ENCODE results near the gene DYRK4.

The DYRK4 gene

DNA sequence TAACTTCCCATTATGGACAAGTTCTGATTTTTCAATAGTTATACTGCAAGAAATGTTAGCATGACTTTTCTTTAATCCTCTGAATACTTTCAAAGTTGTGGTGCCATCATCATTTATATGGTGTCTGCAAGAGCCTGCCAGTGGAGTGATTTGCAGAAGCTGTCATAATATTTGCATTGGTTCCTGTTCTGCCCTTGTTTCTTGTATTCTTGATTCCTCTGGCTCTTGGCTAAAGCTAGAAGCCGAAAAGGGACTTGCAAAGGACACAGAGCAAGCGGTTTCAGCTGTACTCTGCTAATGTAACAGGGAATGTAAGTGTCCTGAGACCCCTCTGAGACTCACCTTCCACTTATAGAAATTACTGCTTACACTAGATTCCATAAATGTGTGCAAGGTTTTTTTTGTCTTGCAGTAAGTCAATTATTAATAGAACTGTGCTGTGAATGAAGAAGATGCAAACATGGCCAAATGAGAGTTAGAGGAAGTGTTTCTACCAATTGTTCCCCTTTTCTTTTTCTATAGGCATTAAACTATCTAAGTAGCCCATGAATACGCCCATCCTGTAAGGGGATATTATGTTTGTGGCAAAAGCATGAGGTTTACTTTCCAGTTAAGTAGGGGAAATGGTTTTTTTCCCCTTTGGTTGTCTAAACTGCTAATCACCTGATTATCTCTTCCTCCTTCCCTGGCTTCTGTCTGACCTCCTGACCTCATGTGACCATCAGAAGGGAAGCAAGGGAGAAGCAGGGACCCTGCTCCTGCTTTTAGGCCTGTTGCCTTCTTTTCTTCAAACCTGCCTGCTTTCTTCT lies 5.3 kb downstream of the DYRK4 start:
- no peak overlapping the region for H3K4me3 ChIP-seq (ENCODE audit: low read length)
- H3K4me1 ChIP-seq (ENCODE audit: control insufficient read depth, insufficient read depth, low read length), result peaks cover 2% of the 10 kb centered on the region

DNA sequence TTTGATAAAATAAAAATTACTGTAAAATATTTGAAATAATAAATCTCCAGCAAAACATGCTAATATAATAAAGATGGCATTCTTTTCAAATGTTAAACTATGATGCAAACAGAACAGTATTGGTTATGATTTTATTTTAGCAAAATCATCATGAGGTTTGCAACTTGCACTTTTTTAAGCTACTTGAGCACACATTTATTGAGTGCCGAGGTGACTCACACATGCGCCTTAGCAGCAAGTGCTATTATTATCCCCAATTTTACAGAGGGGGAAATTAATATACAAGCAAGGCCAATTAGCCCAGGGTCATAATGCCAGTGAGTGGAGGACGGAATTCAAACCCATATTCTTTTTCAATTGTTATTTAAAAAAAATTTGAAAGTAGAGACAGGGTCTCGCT lies 7.3 kb downstream of the DYRK4 start:
- H3K9me3 ChIP-seq (replicated peaks; ENCODE audit: low read length), result no peaks in the 10 kb centered on the region
- no peak overlapping the region for H3K4me3 ChIP-seq (ENCODE audit: low read length)
- no peak overlapping the region for H3K9ac ChIP-seq (ENCODE audit: low read depth, low read length)
- H3K4me1 ChIP-seq (ENCODE audit: control insufficient read depth, insufficient read depth, low read length), result no peaks in the 10 kb centered on the region
- no peaks in the 10 kb centered on the region for H3K27me3 ChIP-seq (ENCODE audit: control insufficient read depth, insufficient read depth, low read length)
- H3K4me2 ChIP-seq (ENCODE audit: low read length), result no peak overlapping the region
- no peaks in the 10 kb centered on the region for H3K36me3 ChIP-seq (ENCODE audit: insufficient read depth, low read length)

More for the DNA sequence above, 5.3 kb downstream of the DYRK4 start:
- H3K9me3 ChIP-seq (replicated peaks; ENCODE audit: low read length), result no peaks in the 10 kb centered on the region
- H3K4me2 ChIP-seq (ENCODE audit: low read length), result no peak overlapping the region
- H3K27me3 ChIP-seq (ENCODE audit: control insufficient read depth, insufficient read depth, low read length), result no peaks in the 10 kb centered on the region
- H3K36me3 ChIP-seq (ENCODE audit: insufficient read depth, low read length), result no peaks in the 10 kb centered on the region
- no peak overlapping the region for H3K9ac ChIP-seq (ENCODE audit: low read depth, low read length)

DNA sequence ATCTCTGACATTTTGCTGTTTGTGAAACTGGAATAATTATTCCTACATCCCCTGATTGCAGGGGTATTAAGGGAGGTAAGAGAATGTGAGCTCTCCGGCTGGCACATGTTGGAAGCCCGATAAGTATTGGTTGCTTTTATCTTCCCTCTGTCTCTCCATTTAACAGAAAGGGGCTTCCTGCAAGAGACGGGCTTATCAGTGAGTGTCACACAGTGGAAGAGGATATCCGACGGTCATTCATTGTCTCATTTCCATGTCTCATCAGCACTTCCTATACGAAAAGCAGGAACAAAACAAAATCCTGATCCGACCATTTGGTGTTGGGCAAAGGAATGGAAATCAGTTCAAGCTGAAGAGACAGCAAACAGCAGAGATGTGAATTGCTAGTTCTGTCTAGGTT lies 10.7 kb downstream of the DYRK4 start:
- no peak overlapping the region for H3K9ac ChIP-seq (ENCODE audit: low read depth, low read length)
- H3K36me3 ChIP-seq (ENCODE audit: insufficient read depth, low read length), result no peaks in the 10 kb centered on the region
- no peak overlapping the region for H3K4me2 ChIP-seq (ENCODE audit: low read length)
- H3K4me3 ChIP-seq (ENCODE audit: low read length), result no peak overlapping the region
- H3K4me1 ChIP-seq (ENCODE audit: control insufficient read depth, insufficient read depth, low read length), result no peaks in the 10 kb centered on the region
- H3K27me3 ChIP-seq (ENCODE audit: control insufficient read depth, insufficient read depth, low read length), result no peaks in the 10 kb centered on the region
- H3K9me3 ChIP-seq (replicated peaks; ENCODE audit: low read length), result no peaks in the 10 kb centered on the region

DNA sequence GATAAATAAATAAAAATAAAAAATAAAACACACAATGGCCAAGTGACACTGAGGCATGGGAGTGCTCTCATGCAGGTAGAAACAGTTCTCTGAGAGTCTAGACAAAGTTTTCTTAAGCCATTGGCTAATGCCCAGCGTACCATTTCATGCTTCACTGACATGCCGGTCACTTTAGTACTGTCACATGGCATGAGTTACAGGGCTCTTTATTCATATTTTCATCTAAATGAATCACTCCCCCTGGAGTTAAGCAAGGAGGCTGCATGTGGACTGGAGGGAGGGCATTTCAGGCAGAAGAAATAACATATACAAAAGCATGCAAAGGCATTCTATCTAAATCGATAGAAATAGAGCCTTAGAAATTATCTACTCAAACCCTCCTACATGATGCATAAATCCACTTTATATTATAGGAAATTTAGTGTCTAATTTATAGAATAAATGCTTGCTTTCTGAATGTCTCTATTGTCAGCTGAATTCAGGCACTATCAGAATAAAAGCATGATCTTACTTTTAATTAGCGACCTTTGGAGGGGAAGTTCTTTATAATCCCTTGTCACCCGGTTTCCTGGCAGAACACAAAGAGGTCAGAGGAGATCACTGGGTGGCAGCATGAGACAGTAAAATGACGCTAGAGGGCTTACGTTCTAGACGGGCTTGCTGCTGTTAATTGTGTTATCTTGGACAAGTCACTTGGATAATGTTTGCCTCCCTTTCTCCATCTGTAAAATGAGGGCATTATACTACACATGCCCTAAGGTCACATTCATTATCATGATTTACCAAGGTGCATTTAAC lies 17.5 kb downstream of the DYRK4 start:
- no peak overlapping the region for H3K9ac ChIP-seq (ENCODE audit: low read depth, low read length)
- peaks cover 9% of the 10 kb centered on the region for H3K27me3 ChIP-seq (ENCODE audit: control insufficient read depth, insufficient read depth, low read length)
- no peak overlapping the region for H3K4me3 ChIP-seq (ENCODE audit: low read length)
- H3K9me3 ChIP-seq (replicated peaks; ENCODE audit: low read length), result no peaks in the 10 kb centered on the region
- H3K36me3 ChIP-seq (ENCODE audit: insufficient read depth, low read length), result no peaks in the 10 kb centered on the region
- no peak overlapping the region for H3K4me2 ChIP-seq (ENCODE audit: low read length)
- no peaks in the 10 kb centered on the region for H3K4me1 ChIP-seq (ENCODE audit: control insufficient read depth, insufficient read depth, low read length)

DNA sequence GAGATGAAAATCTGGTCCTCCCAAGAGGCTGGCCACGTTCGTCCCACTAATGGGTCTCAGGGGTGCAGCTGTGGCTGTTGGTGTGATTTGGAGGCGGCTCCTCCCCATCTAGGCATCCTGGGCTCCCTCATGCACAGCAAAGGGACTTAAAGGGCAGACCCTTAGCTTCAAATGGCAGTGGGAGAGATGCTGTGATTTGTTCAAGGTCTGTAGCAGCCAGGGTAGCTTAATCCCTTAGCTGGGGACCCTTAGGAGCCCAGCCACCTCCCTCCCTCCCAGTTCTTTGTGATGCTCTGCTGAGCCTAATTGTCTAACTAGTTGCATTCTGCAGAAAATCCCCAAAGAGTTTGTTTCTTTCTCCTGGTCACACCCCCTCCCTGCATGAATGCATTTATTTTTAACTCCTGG lies 18.3 kb downstream of the DYRK4 start:
- Histone ChIP-seq H3K27me3 (ENCODE audit: control insufficient read depth, insufficient read depth, low read length) (peaks cover 9% of the 10 kb centered on the region), H3K4me3 (ENCODE audit: low read length) (no peak overlapping the region), H3K9ac (ENCODE audit: low read depth, low read length) (no peak overlapping the region), H3K9me3 (replicated peaks; ENCODE audit: low read length) (no peaks in the 10 kb centered on the region), H3K36me3 (ENCODE audit: insufficient read depth, low read length) (no peaks in the 10 kb centered on the region), H3K4me1 (ENCODE audit: control insufficient read depth, insufficient read depth, low read length) (no peaks in the 10 kb centered on the region), H3K4me2 (ENCODE audit: low read length) (no peak overlapping the region)

DNA sequence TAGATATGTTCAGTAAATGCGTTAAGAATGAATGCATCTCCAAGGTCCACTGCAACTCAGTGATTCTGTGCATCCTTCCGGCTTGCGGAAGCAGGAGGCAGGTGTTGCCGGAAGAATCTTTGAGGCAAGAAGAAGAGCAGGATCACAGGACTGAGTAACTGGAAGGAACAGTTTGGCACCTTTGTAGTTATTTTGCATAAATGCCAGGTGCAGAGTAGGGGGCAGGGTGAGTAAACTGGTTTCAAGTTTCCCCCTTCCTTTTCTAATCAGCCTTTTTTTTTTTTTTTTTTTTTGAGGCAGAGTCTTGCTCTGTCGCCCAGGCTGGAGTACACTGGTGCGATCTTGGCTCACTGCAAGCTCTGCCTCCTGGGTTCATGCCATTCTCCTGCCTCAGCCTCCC lies 22.3 kb downstream of the DYRK4 start:
- no peaks in the 10 kb centered on the region for H3K36me3 ChIP-seq (ENCODE audit: insufficient read depth, low read length)
- H3K9me3 ChIP-seq (replicated peaks; ENCODE audit: low read length), result no peaks in the 10 kb centered on the region
- no peak overlapping the region for H3K9ac ChIP-seq (ENCODE audit: low read depth, low read length)
- H3K4me2 ChIP-seq (ENCODE audit: low read length), result no peak overlapping the region
- H3K27me3 ChIP-seq (ENCODE audit: control insufficient read depth, insufficient read depth, low read length), result peaks cover 19% of the 10 kb centered on the region
- H3K4me1 ChIP-seq (ENCODE audit: control insufficient read depth, insufficient read depth, low read length), result no peaks in the 10 kb centered on the region
- no peak overlapping the region for H3K4me3 ChIP-seq (ENCODE audit: low read length)

DNA sequence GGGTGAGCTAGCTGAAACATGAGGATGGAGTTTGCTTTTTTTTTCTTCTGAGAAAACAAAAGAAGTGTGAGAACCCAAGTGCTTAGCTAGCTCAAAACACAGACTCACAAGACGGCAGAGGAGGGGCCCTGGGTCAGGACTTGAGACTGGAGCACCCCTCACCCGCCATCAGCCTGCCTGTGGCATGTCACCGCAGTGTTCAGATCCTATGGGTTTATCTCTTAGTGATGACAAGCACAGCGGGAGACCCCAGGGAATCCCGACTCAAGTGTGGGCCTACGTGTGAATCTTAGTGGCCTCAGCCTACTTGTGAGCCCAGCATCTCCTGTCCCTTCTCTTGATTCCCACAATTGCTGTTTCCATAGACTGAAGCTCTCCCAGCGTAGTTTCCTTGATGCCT lies 22.9 kb downstream of the DYRK4 start:
- no peaks in the 10 kb centered on the region for H3K36me3 ChIP-seq (ENCODE audit: insufficient read depth, low read length)
- H3K9me3 ChIP-seq (replicated peaks; ENCODE audit: low read length), result no peaks in the 10 kb centered on the region
- H3K4me3 ChIP-seq (ENCODE audit: low read length), result no peak overlapping the region
- H3K27me3 ChIP-seq (ENCODE audit: control insufficient read depth, insufficient read depth, low read length), result peaks cover 19% of the 10 kb centered on the region
- H3K4me2 ChIP-seq (ENCODE audit: low read length), result no peak overlapping the region
- H3K4me1 ChIP-seq (ENCODE audit: control insufficient read depth, insufficient read depth, low read length), result no peaks in the 10 kb centered on the region
- no peak overlapping the region for H3K9ac ChIP-seq (ENCODE audit: low read depth, low read length)

DNA sequence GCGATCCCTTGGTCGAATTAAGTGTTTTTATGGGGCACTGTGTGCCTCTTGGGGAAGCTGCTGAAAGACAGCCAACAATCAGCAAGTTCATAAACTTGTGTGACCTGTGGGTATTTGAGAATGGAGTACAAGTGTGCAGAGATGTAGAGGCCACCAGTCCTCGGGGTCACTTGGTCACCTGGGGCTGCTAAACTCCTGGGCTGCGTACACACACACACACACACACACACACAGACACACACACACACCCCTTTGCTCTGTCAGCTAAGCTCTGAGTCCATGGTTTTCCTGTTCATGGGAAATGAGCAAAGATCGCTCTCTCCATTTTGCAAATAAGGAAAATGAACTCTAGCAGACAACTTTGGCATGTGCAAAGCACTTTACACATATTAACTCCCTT lies 24.5 kb downstream of the DYRK4 start:
- Histone ChIP-seq H3K4me2 (ENCODE audit: low read length) (no peak overlapping the region), H3K27me3 (ENCODE audit: control insufficient read depth, insufficient read depth, low read length) (peaks cover 24% of the 10 kb centered on the region), H3K36me3 (ENCODE audit: insufficient read depth, low read length) (no peaks in the 10 kb centered on the region), H3K4me1 (ENCODE audit: control insufficient read depth, insufficient read depth, low read length) (no peaks in the 10 kb centered on the region), H3K4me3 (ENCODE audit: low read length) (no peak overlapping the region), H3K9ac (ENCODE audit: low read depth, low read length) (no peak overlapping the region), H3K9me3 (replicated peaks; ENCODE audit: low read length) (no peaks in the 10 kb centered on the region)

DNA sequence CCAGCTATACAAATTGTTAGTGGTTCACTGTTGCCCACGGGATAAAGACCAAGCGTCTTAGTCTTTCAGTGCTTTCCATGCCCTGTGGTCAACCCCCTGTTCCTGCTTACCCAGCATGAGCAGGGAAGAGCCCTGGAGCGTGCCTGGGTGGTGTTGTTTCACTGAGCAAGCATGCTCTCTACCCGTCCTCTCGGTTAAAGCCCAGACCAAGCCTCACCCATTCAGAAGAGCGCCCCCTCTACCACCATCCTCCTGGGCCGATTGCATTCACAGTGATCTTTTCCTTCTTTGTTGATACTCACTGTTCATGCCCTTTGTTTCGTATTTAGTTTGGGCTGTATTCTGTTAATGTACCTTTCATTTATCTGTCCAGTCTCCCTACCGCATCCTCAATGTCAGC lies 25.1 kb downstream of the DYRK4 start:
- Histone ChIP-seq H3K4me1 (ENCODE audit: control insufficient read depth, insufficient read depth, low read length) (no peaks in the 10 kb centered on the region), H3K36me3 (ENCODE audit: insufficient read depth, low read length) (no peaks in the 10 kb centered on the region), H3K27me3 (ENCODE audit: control insufficient read depth, insufficient read depth, low read length) (peaks cover 24% of the 10 kb centered on the region), H3K9ac (ENCODE audit: low read depth, low read length) (no peak overlapping the region), H3K4me3 (ENCODE audit: low read length) (no peak overlapping the region), H3K9me3 (replicated peaks; ENCODE audit: low read length) (no peaks in the 10 kb centered on the region), H3K4me2 (ENCODE audit: low read length) (no peak overlapping the region)

DNA sequence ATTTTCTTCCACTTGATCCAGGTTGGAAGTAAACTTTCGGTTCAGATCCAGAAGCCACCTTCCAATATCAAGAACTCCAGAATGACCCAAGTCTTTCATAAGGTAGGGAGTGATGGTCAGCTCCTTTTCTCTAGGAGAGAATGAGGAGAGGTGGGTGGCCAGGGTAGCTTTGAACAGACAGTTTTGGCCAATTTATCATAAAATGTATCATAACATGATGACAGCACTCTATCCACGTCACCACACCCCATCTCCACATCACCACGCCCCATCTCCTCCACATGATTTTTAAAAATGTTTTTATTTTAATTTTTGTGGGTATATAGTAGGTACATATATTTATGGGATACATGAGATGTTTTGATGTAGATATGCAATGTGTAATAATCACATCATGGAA lies 26.9 kb downstream of the DYRK4 start:
- Histone ChIP-seq H3K4me2 (ENCODE audit: low read length) (no peak overlapping the region), H3K36me3 (ENCODE audit: insufficient read depth, low read length) (no peaks in the 10 kb centered on the region), H3K9me3 (replicated peaks; ENCODE audit: low read length) (no peaks in the 10 kb centered on the region), H3K9ac (ENCODE audit: low read depth, low read length) (no peak overlapping the region), H3K27me3 (ENCODE audit: control insufficient read depth, insufficient read depth, low read length) (peaks cover 21% of the 10 kb centered on the region), H3K4me3 (ENCODE audit: low read length) (no peak overlapping the region), H3K4me1 (ENCODE audit: control insufficient read depth, insufficient read depth, low read length) (no peaks in the 10 kb centered on the region)

DNA sequence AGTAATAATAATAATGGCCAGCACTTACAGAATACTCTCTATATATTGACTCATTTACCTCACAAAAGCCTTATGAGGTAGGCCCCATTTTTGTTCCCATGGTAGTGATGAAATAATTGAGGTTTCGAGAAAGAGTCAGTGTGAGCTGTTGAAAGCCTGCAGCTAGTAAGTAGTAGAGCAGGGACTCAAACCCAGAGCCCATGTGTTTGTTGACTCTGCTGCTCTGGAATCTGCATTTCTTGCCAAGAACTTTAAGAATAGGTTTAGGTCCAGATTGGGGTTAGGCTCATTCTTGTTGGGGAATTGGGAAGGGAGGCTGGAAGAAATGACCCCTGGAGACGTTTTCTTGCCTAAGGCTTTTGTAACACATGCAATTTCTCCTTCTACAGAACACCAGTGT lies 27.9 kb downstream of the DYRK4 start:
- Histone ChIP-seq H3K36me3 (ENCODE audit: insufficient read depth, low read length) (no peaks in the 10 kb centered on the region), H3K4me1 (ENCODE audit: control insufficient read depth, insufficient read depth, low read length) (no peaks in the 10 kb centered on the region), H3K4me2 (ENCODE audit: low read length) (no peak overlapping the region), H3K9me3 (replicated peaks; ENCODE audit: low read length) (no peaks in the 10 kb centered on the region), H3K4me3 (ENCODE audit: low read length) (no peak overlapping the region), H3K27me3 (ENCODE audit: control insufficient read depth, insufficient read depth, low read length) (peaks cover 20% of the 10 kb centered on the region), H3K9ac (ENCODE audit: low read depth, low read length) (no peak overlapping the region)

Data from skeletal muscle satellite cell (primary cell).